ENCODE data around the gene AMOT.

Gene AMOT

GRCh38 chrX:112768563-112768962 is 72.1 kb downstream of the AMOT start:
- H3K27me3 ChIP-seq (ENCODE audit: insufficient read depth, low read length): no peaks in the 10 kb centered on the region

GRCh38 chrX:112766774-112767173 is 73.9 kb downstream of the AMOT start:
- H3K27ac ChIP-seq (ENCODE audit: low read depth, low read length): no peak overlapping the region
- no peaks in the 10 kb centered on the region for H3K27me3 ChIP-seq (ENCODE audit: insufficient read depth, low read length)

More at GRCh38 chrX:112768563-112768962, 72.1 kb downstream of the AMOT start:
- Histone ChIP-seq H3K36me3 (ENCODE audit: insufficient read depth, low read length) (no peaks in the 10 kb centered on the region), H3K79me2 (ENCODE audit: control insufficient read depth, insufficient read depth, low read length, unreplicated experiment) (no peaks in the 10 kb centered on the region), H3K4me1 (ENCODE audit: control insufficient read depth, insufficient read depth, low read length, unreplicated experiment) (no peaks in the 10 kb centered on the region), H3K27ac (ENCODE audit: low read depth, low read length) (no peak overlapping the region), H3K4me3 (ENCODE audit: low read depth, low read length) (no peak overlapping the region), H2AFZ (ENCODE audit: low read length, unreplicated experiment) (no peak overlapping the region)

GRCh38 chrX:112761242-112762207 is 79.1 kb downstream of the AMOT start:
- H2AFZ ChIP-seq (ENCODE audit: low read length, unreplicated experiment): no peak overlapping the region
- no peaks in the 10 kb centered on the region for H3K79me2 ChIP-seq (ENCODE audit: control insufficient read depth, insufficient read depth, low read length, unreplicated experiment)
- no peaks in the 10 kb centered on the region for H3K27me3 ChIP-seq (ENCODE audit: insufficient read depth, low read length)
- no peaks in the 10 kb centered on the region for H3K4me1 ChIP-seq (ENCODE audit: control insufficient read depth, insufficient read depth, low read length, unreplicated experiment)
- H3K4me3 ChIP-seq (ENCODE audit: low read depth, low read length): no peak overlapping the region
- no peaks in the 10 kb centered on the region for H3K36me3 ChIP-seq (ENCODE audit: insufficient read depth, low read length)
- no peak overlapping the region for H3K27ac ChIP-seq (ENCODE audit: low read depth, low read length)

More at GRCh38 chrX:112766774-112767173, 73.9 kb downstream of the AMOT start:
- H3K4me1 ChIP-seq (ENCODE audit: control insufficient read depth, insufficient read depth, low read length, unreplicated experiment): no peaks in the 10 kb centered on the region
- H3K36me3 ChIP-seq (ENCODE audit: insufficient read depth, low read length): no peaks in the 10 kb centered on the region
- no peak overlapping the region for H2AFZ ChIP-seq (ENCODE audit: low read length, unreplicated experiment)
- no peak overlapping the region for H3K4me3 ChIP-seq (ENCODE audit: low read depth, low read length)
- no peaks in the 10 kb centered on the region for H3K79me2 ChIP-seq (ENCODE audit: control insufficient read depth, insufficient read depth, low read length, unreplicated experiment)

GRCh38 chrX:112760697-112761096 is 79.9 kb downstream of the AMOT start:
- no peak overlapping the region for H3K4me3 ChIP-seq (ENCODE audit: low read depth, low read length)
- no peaks in the 10 kb centered on the region for H3K36me3 ChIP-seq (ENCODE audit: insufficient read depth, low read length)
- no peak overlapping the region for H2AFZ ChIP-seq (ENCODE audit: low read length, unreplicated experiment)
- no peaks in the 10 kb centered on the region for H3K27me3 ChIP-seq (ENCODE audit: insufficient read depth, low read length)
- H3K27ac ChIP-seq (ENCODE audit: low read depth, low read length): no peak overlapping the region
- no peaks in the 10 kb centered on the region for H3K4me1 ChIP-seq (ENCODE audit: control insufficient read depth, insufficient read depth, low read length, unreplicated experiment)
- H3K79me2 ChIP-seq (ENCODE audit: control insufficient read depth, insufficient read depth, low read length, unreplicated experiment): no peaks in the 10 kb centered on the region

GRCh38 chrX:112759966-112760365 is 80.7 kb downstream of the AMOT start:
- Histone ChIP-seq H3K27ac (ENCODE audit: low read depth, low read length) (no peak overlapping the region), H3K27me3 (ENCODE audit: insufficient read depth, low read length) (no peaks in the 10 kb centered on the region), H3K4me1 (ENCODE audit: control insufficient read depth, insufficient read depth, low read length, unreplicated experiment) (no peaks in the 10 kb centered on the region), H2AFZ (ENCODE audit: low read length, unreplicated experiment) (no peak overlapping the region), H3K4me3 (ENCODE audit: low read depth, low read length) (no peak overlapping the region), H3K36me3 (ENCODE audit: insufficient read depth, low read length) (no peaks in the 10 kb centered on the region), H3K79me2 (ENCODE audit: control insufficient read depth, insufficient read depth, low read length, unreplicated experiment) (no peaks in the 10 kb centered on the region)

GRCh38 chrX:112759512-112759911 is 81.1 kb downstream of the AMOT start:
- Histone ChIP-seq H3K27ac (ENCODE audit: low read depth, low read length) (no peak overlapping the region), H3K27me3 (ENCODE audit: insufficient read depth, low read length) (no peaks in the 10 kb centered on the region), H3K36me3 (ENCODE audit: insufficient read depth, low read length) (no peaks in the 10 kb centered on the region), H3K4me3 (ENCODE audit: low read depth, low read length) (no peak overlapping the region), H3K79me2 (ENCODE audit: control insufficient read depth, insufficient read depth, low read length, unreplicated experiment) (no peaks in the 10 kb centered on the region), H3K4me1 (ENCODE audit: control insufficient read depth, insufficient read depth, low read length, unreplicated experiment) (no peaks in the 10 kb centered on the region), H2AFZ (ENCODE audit: low read length, unreplicated experiment) (no peak overlapping the region)

GRCh38 chrX:112757946-112758345 is 82.7 kb downstream of the AMOT start:
- no peaks in the 10 kb centered on the region for H3K36me3 ChIP-seq (ENCODE audit: insufficient read depth, low read length)
- H3K79me2 ChIP-seq (ENCODE audit: control insufficient read depth, insufficient read depth, low read length, unreplicated experiment): no peaks in the 10 kb centered on the region
- H3K4me1 ChIP-seq (ENCODE audit: control insufficient read depth, insufficient read depth, low read length, unreplicated experiment): no peaks in the 10 kb centered on the region
- H2AFZ ChIP-seq (ENCODE audit: low read length, unreplicated experiment): no peak overlapping the region
- H3K27ac ChIP-seq (ENCODE audit: low read depth, low read length): no peak overlapping the region
- no peak overlapping the region for H3K4me3 ChIP-seq (ENCODE audit: low read depth, low read length)
- no peaks in the 10 kb centered on the region for H3K27me3 ChIP-seq (ENCODE audit: insufficient read depth, low read length)

- H2AFZ ChIP-seq (ENCODE audit: low read length, unreplicated experiment): no peak overlapping the region
Observed at GRCh38 chrX:112753116-112753515, 87.5 kb downstream of the AMOT start.

GRCh38 chrX:112751076-112751475 is 89.6 kb downstream of the AMOT start:
- Histone ChIP-seq H3K79me2 (ENCODE audit: control insufficient read depth, insufficient read depth, low read length, unreplicated experiment) (no peaks in the 10 kb centered on the region), H3K27ac (ENCODE audit: low read depth, low read length) (no peak overlapping the region), H3K27me3 (ENCODE audit: insufficient read depth, low read length) (no peaks in the 10 kb centered on the region), H3K36me3 (ENCODE audit: insufficient read depth, low read length) (no peaks in the 10 kb centered on the region), H3K4me1 (ENCODE audit: control insufficient read depth, insufficient read depth, low read length, unreplicated experiment) (no peaks in the 10 kb centered on the region), H2AFZ (ENCODE audit: low read length, unreplicated experiment) (no peak overlapping the region), H3K4me3 (ENCODE audit: low read depth, low read length) (no peak overlapping the region)

More at GRCh38 chrX:112753116-112753515, 87.5 kb downstream of the AMOT start:
- no peaks in the 10 kb centered on the region for H3K79me2 ChIP-seq (ENCODE audit: control insufficient read depth, insufficient read depth, low read length, unreplicated experiment)
- H3K27me3 ChIP-seq (ENCODE audit: insufficient read depth, low read length): no peaks in the 10 kb centered on the region
- no peaks in the 10 kb centered on the region for H3K4me1 ChIP-seq (ENCODE audit: control insufficient read depth, insufficient read depth, low read length, unreplicated experiment)
- no peak overlapping the region for H3K27ac ChIP-seq (ENCODE audit: low read depth, low read length)
- no peaks in the 10 kb centered on the region for H3K36me3 ChIP-seq (ENCODE audit: insufficient read depth, low read length)
- H3K4me3 ChIP-seq (ENCODE audit: low read depth, low read length): no peak overlapping the region

GRCh38 chrX:112746812-112747595 is 93.6 kb downstream of the AMOT start:
- Histone ChIP-seq H3K4me1 (ENCODE audit: control insufficient read depth, insufficient read depth, low read length, unreplicated experiment) (no peaks in the 10 kb centered on the region), H3K79me2 (ENCODE audit: control insufficient read depth, insufficient read depth, low read length, unreplicated experiment) (no peaks in the 10 kb centered on the region), H3K27ac (ENCODE audit: low read depth, low read length) (no peak overlapping the region), H3K27me3 (ENCODE audit: insufficient read depth, low read length) (no peaks in the 10 kb centered on the region), H3K36me3 (ENCODE audit: insufficient read depth, low read length) (no peaks in the 10 kb centered on the region), H2AFZ (ENCODE audit: low read length, unreplicated experiment) (no peak overlapping the region), H3K4me3 (ENCODE audit: low read depth, low read length) (no peak overlapping the region)

All from ACC112 (cell line).